GM21360 (cell line): ENCODE data around the gene SLC16A9.

Source experiments
- ATAC-seq: cut with Tn5 transposase; IDR thresholded peaks from one replicate; pipeline ENCODE4 v1.9.1; 2021; ENCODE audit warnings: mild to moderate bottlenecking, moderate library complexity; ENCODE audit not compliant: unreplicated experiment

SLC16A9 gene

DNA sequence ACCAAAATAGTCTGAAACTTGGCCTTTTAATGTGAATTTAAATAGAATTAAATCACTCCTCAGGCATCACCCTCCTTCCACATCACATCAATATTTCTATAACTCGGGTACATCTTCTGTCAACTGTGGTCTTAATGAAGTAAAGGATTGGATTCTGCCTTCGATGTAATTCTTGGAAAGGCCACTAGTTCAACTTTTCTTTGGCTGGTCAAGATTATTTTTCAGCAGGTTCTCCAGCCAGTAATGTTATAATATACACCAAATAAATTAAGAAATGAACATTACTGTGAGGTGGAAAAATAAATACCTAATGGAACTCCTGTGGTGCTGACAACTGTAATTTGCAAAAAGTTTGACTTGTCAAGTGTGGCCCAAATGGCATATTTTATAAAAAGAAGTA lies 9.7 kb upstream of the SLC16A9 start:
- ATAC-seq, result no peak

DNA sequence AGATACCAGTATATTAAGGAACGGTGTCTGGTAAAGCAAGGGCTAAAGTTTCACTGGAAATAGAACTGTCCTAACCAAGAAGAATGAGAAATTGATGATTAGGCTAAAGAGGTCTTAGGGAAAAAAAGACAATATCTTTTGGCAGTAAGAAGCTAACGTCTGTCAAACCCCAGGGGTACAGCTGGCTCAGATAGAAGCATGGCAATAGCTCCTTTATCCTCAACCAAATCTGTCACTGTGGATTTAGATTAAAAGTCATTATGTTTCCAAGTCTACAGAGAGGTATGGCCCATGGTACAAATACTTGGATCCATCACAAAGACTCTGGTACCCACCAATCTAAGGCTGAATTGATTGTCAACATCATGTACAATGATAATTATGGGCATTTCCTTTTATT lies 8.6 kb upstream of the SLC16A9 start:
- ATAC-seq, result no peak

DNA sequence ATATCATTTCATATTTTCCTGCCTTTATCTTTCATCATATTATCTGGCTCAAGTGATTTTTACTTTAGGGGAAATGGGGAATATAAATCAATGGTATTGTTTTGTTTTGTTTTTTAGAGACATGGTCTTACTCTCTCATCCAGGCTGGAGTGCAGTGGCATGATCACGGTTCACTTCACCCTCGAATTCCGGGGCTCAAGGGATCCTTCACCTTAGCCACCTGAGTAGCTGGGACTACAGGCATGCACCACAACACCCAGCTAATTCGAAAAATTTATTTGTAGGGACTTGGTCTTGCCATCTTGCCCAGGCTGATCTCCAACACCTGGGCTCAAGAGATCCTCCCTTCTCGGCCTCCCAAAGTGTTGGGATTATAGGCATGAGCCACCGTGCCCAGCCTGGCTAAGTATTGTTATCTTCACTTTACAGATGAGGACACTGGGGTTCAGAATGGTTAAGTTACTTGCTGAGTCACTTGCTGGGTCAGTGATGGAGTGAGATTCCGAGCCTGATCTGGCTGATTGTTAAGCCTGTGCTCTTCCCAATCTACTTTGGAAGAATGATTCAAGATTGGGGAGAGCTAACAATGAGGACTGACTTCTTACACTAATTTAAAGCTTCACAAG lies 3.7 kb upstream of the SLC16A9 start:
- no peak for ATAC-seq

DNA sequence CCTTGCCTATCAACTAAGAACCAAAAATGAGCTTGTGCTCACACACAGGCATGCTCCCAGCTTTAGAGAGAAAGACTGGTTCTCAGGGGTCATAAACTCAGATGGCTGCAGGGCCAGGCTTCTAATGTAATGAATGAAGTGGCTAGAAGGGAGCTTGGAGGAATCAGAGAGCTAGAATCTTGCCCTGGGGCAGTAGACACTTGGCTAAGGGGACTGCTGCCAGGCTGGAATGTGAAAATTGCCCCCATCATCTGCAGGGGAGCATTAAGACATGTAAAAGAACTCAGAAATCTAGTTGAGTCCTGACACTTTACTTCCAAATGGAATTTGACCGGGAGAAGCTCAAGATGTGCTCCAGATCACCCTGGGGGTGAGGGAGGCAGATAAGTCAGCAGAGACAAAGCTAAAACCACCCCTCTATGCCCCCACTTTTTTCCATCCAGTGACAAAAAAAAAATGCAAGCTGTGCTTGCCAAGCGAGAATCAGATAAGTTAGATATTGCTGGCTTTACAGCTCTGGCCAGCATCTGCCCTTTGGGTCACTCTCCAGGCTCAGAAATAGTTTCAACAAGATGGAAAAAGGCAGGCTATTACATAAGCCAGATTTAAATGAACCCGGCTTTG lies 2.3 kb upstream of the SLC16A9 start:
- ATAC-seq, result no peak

DNA sequence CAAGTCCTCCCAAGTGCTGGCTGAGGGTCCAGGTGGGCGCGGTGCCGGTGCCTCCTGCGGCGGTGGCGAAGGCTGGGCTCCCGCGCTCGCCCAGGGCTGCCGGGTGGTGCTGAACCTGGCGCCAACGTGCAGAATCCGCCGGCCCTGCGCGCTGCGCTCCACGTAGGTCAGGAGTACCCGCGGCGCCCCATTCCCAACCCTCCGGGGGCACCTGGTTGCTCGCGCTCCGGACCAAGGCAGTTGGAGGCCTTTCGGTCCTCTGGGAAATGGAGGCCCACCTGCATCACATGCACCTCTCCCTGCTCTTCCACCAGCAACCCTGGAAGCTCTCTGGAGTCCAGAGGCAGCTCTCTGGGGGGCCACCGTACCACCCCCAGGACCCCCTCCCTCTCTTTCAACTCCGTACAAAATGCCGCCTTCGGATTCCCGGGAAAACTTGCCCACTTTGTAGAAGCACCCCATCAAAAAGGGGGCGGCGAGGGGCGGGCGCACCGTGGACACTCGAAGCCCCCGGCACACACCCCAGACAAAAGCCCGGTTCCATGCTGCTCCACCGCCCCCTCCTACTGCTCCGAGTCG lies 745 bp downstream of the SLC16A9 start:
- no peak for ATAC-seq

DNA sequence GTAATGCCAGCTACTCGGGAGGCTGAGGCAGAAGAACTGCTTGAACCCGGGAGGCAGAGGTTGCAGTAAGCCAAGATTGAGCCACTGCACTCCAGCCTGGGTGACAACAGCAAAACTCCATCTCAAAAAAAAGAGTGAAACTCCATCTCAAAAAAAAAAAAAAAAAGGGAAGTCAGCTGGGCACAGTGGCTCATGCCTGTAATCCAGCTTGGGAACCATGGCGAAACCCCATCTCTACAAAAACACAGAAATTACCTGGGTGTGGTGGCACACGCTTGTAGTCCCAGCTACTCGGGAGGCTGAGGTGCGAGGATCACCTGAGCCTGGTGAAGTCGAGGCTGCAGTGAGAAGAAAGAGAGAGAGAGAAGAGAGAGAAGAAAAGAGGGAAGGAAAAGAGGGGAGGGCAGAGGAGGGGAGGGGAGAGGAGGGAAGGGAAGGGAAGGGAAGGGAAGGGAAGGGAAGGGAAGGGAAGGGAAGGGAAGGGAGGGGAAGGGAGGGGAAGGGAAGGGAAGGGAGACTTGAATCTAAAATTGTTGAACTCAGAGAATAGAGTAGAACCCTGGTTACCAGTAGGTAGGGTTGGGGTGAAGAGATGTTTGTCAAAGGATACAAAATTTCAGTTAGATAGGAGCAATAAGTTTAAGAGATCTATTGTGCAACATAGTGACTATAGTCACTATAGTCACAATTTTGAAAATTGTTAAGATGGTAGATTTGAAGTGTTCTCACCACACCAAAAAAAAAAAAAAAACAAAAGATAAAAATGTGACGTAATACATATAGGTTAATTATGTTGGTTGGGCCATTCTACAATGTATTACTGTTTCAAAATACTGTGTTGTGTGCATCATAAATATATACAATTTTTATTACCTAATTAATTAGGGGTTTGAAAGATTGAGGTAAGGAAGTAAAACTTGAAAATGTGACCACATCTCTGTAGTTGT lies 2.5 kb downstream of the SLC16A9 start:
- no peak for ATAC-seq

DNA sequence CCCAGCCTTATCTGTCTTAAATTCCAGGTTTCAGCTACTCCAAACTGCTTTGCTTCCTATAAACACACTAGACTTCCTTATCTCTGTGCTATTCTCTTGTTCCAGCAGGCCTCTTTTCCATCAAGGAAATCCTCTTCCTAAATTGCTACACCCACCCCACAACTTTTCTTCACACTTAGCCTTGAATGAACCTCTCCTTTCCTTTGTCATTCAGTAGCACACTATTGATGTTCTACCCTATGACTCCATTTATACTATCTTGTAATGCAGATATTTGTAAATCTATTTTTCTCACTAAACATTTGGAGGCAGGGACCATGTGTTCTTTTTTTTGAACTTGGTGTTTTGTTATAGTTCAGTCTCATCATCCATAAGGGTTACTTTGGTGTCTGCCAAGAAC lies 3.7 kb downstream of the SLC16A9 start:
- ATAC-seq, result no peak

DNA sequence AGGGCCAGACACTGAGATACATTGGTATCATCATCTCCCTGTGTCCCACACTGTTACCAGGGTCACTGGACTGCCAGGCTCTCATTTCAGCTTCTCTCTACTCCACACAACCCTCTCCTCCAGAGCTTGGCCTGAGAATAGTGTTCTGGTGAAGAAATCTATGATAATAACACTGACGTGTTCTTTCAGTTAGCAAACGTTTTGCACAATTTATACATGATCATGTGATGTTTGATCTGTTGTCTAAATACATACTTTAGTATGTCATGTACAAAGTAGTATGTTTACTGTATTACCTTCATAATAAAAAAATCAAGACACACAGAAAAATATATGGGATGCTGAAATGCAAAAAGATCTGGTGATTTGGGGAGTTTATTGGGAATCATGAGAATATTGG lies 5.0 kb downstream of the SLC16A9 start:
- no peak for ATAC-seq

DNA sequence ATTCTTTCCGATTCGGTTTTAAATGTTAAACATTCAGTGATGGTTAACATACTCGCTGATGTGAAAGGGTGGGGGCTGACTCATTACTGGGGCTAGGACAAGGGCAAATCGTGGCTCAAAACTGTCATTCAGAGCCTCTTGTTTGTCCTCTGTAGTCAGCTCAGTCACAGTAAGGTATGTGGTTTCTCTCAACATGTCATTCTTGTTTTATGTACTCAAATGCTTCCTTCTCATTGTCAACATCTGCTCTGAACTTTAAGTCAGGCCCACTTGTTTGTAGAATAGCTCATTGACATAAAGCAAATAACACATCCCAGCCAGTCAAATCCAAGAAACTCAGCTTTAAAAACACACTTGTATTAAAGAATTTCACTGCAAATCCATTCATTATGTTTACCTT lies 7.3 kb downstream of the SLC16A9 start:
- ATAC-seq, result no peak

DNA sequence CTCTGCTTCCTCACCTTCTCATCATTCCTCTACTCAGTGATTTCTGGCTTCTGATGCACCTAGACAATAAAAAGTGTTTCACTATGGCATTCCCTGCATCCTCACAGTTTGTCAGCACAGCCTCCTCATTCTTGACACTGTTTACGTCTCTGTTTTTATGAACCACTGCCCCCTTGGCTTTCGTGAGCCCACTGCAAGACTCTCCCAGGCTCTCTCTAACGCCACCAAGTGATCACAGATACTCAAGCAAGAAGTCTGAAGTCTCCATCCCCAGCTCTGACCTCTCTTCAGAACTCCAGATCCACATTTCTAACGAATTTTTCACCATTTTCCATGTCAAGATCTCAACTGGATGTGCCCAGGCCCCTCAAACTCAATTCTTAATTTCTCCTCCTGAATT lies 8.9 kb downstream of the SLC16A9 start:
- ATAC-seq, result no peak

DNA sequence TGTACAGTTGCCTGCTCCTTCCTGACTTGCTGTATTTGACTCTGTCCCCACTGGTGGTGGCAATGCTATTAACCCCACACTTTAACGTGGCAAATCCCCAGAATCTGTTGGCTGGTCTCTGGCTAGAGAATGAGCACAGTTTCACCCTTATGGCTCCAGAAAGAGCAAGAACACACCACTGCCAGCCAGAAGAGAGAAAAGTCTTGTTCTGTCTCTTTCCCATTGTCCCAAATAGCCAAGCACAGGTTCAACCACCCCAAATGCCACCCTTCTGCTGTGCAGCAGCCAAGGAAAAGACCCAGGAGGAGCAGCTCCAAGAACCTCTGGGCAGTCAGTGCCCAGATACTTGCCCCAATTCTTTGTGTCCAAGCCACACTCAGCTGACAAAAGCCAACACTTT lies 11.3 kb downstream of the SLC16A9 start:
- ATAC-seq, result no peak

DNA sequence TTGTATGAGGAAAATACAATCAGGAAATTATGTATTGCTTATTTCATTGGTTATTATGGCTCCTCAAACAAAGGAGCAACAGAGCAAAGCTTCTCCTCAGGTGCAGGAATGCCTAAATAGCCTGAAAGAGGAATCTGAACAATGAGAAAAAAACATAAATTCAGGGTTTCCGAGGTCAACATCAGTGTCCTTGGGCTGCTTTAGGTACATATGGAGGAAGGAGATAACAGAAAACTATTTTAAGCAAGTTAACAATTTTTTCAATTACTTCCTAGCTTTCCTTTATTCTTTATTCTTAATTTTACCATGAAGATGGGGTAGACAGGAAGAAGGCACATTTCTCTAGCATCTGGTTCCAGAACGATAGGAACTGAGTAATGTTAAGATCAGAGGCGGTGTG lies 14.0 kb downstream of the SLC16A9 start:
- ATAC-seq, result no peak

DNA sequence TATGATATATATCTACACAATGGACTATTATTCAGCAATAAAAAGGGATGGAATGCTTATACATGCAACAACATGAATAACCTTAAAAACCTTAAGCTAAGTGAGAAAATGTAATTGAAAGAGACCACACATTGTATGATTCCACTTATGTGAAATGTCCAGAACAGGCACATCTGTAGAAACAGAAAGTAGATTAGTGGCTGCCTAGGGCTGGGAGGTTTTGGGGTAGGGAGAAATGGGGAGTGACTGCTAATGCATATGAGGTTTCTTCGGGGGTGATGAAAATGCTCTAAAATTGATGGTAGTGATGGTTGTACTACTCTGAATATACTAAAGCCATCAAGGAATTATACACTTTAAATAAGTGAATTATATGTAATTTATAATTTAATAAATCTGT lies 14.7 kb downstream of the SLC16A9 start:
- no peak for ATAC-seq

DNA sequence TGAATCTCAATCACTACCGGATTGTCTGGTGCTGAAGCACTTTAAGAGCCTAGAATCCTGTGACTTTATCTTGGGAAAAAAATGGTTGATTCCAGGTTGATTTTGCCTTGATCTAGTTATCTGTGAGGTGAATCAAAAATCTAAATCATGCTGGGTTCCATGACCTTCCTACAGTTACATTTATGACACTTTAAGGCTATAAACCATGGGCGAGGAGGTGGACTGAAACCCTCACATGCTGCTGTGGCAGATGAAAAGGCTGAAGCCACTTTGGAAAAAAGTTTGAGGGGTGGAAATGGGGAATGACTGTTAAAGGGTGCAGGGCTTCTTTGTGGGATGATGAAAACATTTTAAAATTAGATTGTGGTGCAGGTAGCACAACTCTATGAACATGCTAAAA lies 17.5 kb downstream of the SLC16A9 start:
- no peak for ATAC-seq

DNA sequence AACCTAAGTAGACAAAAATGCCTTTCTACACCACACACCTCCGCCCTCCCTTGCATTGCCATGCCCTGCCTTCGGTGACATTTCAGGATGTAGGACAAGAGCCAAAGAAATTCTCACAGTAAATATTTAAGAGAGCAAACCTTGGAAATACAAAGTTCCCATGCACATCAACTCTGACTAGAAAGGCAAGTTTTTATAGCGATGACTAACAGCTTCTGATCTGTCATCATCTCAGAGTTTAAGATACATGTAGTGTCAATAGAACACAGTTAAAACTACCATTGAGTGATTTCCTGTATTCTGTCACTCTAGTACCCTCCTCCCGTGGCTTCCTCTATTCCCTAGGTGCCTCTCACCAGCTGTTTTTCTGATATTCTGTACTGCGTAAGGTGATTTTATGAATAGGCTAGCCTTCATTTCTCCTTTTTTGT lies 20.7 kb downstream of the SLC16A9 start:
- no peak for ATAC-seq

DNA sequence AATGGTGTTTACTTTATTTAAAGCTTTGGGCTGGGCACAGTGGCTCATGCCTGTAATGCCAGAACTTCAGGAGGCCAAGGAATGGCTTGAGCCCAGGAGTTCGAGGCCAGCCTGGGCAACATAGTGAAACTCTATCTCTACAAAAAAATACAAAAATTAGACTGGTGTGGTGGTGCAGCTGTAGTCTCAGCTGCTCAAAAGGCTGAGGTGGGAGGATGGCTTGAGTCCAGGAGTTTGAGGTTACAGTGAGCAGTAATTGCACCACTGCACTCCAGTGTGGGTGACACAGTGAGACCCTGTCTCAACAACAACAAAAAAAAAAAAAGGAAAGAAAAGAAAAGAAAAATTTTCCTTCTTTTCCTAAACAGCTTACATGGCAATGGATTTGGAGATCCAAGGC lies 22.0 kb downstream of the SLC16A9 start:
- no peak for ATAC-seq

DNA sequence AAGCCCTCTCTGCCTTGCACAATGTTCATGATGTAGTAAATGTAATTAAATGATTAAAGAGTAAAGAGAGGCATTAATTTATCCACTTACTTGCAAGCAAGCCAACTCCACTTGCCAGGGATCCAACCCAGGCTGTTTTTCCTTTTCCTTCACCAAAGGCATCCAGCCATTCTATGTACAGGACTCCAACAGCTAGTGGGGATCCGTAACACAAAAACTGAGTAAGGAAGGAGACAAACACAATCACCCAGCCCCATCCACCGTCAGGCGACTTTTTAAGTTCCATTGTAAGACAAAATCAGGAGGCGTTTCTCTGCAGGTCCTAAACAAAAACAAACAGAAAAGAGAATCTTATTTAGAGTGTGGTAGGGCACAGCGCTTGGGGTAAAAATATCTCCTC lies 25.6 kb downstream of the SLC16A9 start:
- no peak for ATAC-seq

DNA sequence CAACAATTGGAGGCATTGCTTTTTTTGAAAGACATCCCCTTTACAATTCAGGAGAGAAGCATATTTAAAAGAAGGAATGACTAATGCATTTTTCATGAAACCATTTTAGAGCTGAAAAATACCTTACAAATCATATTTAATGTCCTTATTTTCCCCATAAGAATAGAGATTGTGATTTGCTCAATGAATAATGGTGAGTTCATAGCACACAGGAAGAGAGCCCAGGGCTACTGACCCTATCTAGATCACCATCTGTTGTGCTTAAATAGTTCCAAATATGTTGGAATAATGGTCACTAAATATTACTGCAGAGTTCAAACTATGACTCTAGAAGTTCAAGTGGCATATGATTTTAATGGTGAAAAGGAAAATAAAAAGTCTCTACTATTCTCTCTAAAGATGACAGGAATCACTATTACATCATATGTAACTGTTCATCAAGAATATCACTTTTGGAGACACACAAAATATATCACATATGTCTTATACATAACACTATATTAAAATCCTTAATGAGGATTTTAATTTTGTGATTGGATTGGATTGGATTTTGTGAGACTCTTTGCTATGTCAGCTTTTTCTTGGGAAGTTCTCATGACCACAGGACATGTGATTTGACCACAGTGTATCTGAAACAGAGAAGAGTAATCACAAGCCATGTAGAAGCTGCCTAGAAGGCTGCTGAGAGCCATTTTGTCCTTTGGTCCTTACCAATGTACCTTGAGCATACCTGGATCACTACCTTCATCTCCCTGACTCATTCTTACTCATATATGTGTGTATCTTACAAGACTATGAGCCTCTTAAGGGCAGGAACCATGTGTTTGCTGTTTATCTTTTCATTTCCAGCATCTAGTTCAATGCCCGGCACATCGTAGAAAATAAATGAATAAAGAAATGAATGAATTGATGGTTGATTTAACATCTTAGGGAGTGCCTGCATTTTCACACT lies 26.4 kb downstream of the SLC16A9 start:
- ATAC-seq, result no peak

DNA sequence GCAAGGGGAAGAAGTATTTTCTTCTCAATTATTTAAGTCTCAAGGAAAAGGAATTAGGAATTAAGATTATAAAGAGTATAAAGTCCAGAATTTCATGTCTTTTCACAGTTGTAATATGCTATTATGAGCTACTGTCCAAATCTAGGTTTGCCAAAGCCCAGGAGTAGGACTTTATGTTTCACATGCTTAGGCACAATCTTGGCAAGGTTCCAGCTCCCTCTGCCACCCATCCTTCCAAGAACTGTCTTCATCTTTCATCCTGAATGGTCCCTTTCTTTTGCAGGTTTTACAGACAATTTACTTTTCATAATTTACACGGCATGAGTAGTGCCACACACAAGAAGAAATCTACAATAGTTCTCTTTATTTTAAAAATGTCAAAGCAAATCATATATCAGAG lies 29.5 kb downstream of the SLC16A9 start:
- no peak for ATAC-seq

DNA sequence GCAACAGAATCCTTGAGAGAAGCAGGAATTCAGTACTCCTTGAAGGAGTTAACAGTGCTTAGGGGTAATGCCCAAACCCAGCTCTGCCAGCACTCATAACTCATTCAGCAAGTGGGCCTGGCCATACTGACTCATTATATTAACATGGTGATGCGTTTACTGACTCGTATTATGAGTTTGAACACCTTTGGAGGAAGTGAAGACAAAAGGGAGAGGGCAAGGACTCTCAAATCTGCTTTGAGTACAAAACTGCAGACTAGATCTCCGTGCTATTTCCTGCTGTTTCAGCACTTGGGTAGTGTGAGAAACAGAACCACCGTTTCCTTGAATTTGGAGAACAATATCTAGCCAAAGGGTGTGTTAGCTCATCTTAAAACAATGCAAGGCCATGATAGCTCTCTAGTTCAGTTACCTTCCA lies 30.8 kb downstream of the SLC16A9 start:
- ATAC-seq, result peak; percentile 76
